Measurements from ENCODE around the gene DYDC1. TPM values are rescaled to one million over a fixed set of nuclear protein-coding genes. Genes with fewer than 3 reads are reported as not detected.

The DYDC1 gene
- total and polyA plus RNA-seq, 11 donors = not detected

GRCh38 chr10:80290474-80291220 is 65.9 kb downstream of the DYDC1 start:
- WGBS, 4 donors = 64 to 75% (median 69%) methylated on average over 4 of the region's 4 CpGs

GRCh38 chr10:80289451-80290287 is 66.9 kb downstream of the DYDC1 start, which contains the start of gene MAT1A:
TSS of gene MAT1A (minus strand) at chr10:80289658. CDS start at chr10:80289423, 235 bp downstream.
- Histone ChIP-seq H3K27me3 (peaks cover 0 to 12% (median 0%) of the 10 kb centered on the region in 9 donors), H3K36me3 (no peaks in the 10 kb centered on the region), H3K4me3 (no peak within 1 kb of the TSS), H3K9me3 (no peaks in the 10 kb centered on the region), H3K4me1 (no peaks in the 10 kb centered on the region), H3K27ac (no peak within 1 kb of the TSS)
- DNase-seq (no peak), ATAC-seq (peak in 2 of 4 donors; percentile 46 to 56)
- WGBS, 4 donors = 33 to 44% (median 38%) methylated on average over 9 of the region's 9 CpGs
- TF ChIP-seq POLR2A (IDR thresholded peaks at IDR 0.05) = no peak
- no peak for TF ChIP-seq CTCF (IDR thresholded peaks at IDR 0.05)
- intact Hi-C loops (cut with DNase I) = no loop called here

More at GRCh38 chr10:80290474-80291220, 65.9 kb downstream of the DYDC1 start:
- Histone ChIP-seq H3K4me1 (no peaks in the 10 kb centered on the region), H3K4me3 (no peak overlapping the region), H3K27ac (no peak overlapping the region), H3K36me3 (no peaks in the 10 kb centered on the region), H3K27me3 (peaks cover 0 to 12% (median 0%) of the 10 kb centered on the region in 9 donors), H3K9me3 (no peaks in the 10 kb centered on the region)
- DNase-seq = no peak
- no peak for ATAC-seq
- intact Hi-C loops (cut with DNase I) = no loop called here
- no peak for TF ChIP-seq CTCF (IDR thresholded peaks at IDR 0.05)
- no peak for TF ChIP-seq POLR2A (IDR thresholded peaks at IDR 0.05)

- no peaks in the 10 kb centered on the region for H3K36me3 ChIP-seq
- TF ChIP-seq POLR2A (IDR thresholded peaks at IDR 0.05) (no peak), CTCF (IDR thresholded peaks at IDR 0.05) (no peak)
- H3K27me3 ChIP-seq = peaks cover 0 to 12% (median 0%) of the 10 kb centered on the region in 9 donors
- H3K9me3 ChIP-seq = no peaks in the 10 kb centered on the region
- H3K4me3 ChIP-seq = no peak overlapping the region
- H3K27ac ChIP-seq = no peak overlapping the region
- 92 to 95% (median 94%) methylated on average over 5 of the region's 5 CpGs for WGBS, 4 donors
- H3K4me1 ChIP-seq = no peaks in the 10 kb centered on the region
- ATAC-seq (no peak), DNase-seq (no peak)
- intact Hi-C loops (cut with DNase I) = no loop called here
Measured at GRCh38 chr10:80288849-80289248, 67.7 kb downstream of the DYDC1 start.

Other genes with a start within 250 kb of the DYDC1 start
- gene PLAC9, start 224.0 kb downstream of the DYDC1 start, total RNA-seq = 10 to 100 TPM; 16.5 to 51.6 (median 25.1) TPM
- 10 to 100 TPM; 26.5 to 45.8 TPM for gene PLAC9, start 224.0 kb downstream of the DYDC1 start, polyA plus RNA-seq
- 100 to 1,000 TPM; 281 to 440 (median 368) TPM for gene ANXA11, start 151.2 kb downstream of the DYDC1 start, total RNA-seq
- 100 to 1,000 TPM; 152 to 487 TPM for gene ANXA11, start 151.2 kb downstream of the DYDC1 start, polyA plus RNA-seq
- 1 to 10 TPM in 1 of 9 donors, under 1 TPM in 3, not detected in 5; 0.07 to 1.1 (median 0.46) TPM for gene MAT1A, start 67.1 kb downstream of the DYDC1 start, total RNA-seq
- not detected for gene MAT1A, start 67.1 kb downstream of the DYDC1 start, polyA plus RNA-seq
- gene DYDC2, start within 50 bp of the DYDC1 start, total RNA-seq = not detected
- not detected for gene DYDC2, start within 50 bp of the DYDC1 start, polyA plus RNA-seq
- gene PRXL2A, start 51.8 kb upstream of the DYDC1 start, total RNA-seq = 100 to 1,000 TPM in 1 of 9 donors, 10 to 100 TPM in 8; 63.9 to 123 (median 78.6) TPM
- 10 to 100 TPM; 69.9 to 74.4 TPM for gene PRXL2A, start 51.8 kb upstream of the DYDC1 start, polyA plus RNA-seq
- gene TSPAN14, start 97.6 kb upstream of the DYDC1 start, total RNA-seq = 10 to 100 TPM; 24.6 to 71.5 (median 39.6) TPM
- 10 to 100 TPM; 17.4 to 46.3 TPM for gene TSPAN14, start 97.6 kb upstream of the DYDC1 start, polyA plus RNA-seq
- gene SH2D4B, start 181.1 kb upstream of the DYDC1 start, total RNA-seq = under 1 TPM in 1 of 9 donors, not detected in 8; 0.19 TPM
- not detected for gene SH2D4B, start 181.1 kb upstream of the DYDC1 start, polyA plus RNA-seq

All from heart left ventricle (tissue), 16 donors.